HUES6 (cell line): ENCODE data around the gene UVRAG.

Source experiments
- H3K27ac ChIP-seq: 2 replicates; pipeline ENCODE4 v1.7.0; 2013; ENCODE audit warnings: low read depth, mild to moderate bottlenecking, low read length, inconsistent platforms
- H3K27me3 ChIP-seq: 2 replicates; pipeline ENCODE4 v1.6.1; 2013; ENCODE audit warnings: low read length; ENCODE audit not compliant: control insufficient read depth, insufficient read depth
- H3K36me3 ChIP-seq: 2 replicates; pipeline ENCODE4 v1.6.1; 2013; ENCODE audit warnings: low read length; ENCODE audit not compliant: control insufficient read depth, insufficient read depth
- H3K4me1 ChIP-seq: 2 replicates; pipeline ENCODE4 v1.6.1; 2013; ENCODE audit warnings: low read length; ENCODE audit not compliant: control insufficient read depth, insufficient read depth
- H3K4me3 ChIP-seq: 2 replicates; pipeline ENCODE4 v1.5.1; 2013; ENCODE audit warnings: low read depth, low read length
- H3K9ac ChIP-seq: one replicate; pipeline ENCODE4 v1.6.1; 2013; ENCODE audit warnings: mild to moderate bottlenecking, low read length
- H3K9me3 ChIP-seq: 2 replicates; pipeline ENCODE4 v1.6.1; 2013; ENCODE audit warnings: low read depth, low read length; ENCODE audit not compliant: control insufficient read depth, insufficient read depth

UVRAG gene

GRCh38 chr11:76114238-76114637 lies 299.2 kb downstream of the UVRAG start:
- H3K9ac ChIP-seq: no peak overlapping the region
- H3K36me3 ChIP-seq: 0 out of 2 replicates have a peak, but pooled peaks cover 3% of the 10 kb centered on the region
- H3K4me3 ChIP-seq: no peak overlapping the region
- H3K27me3 ChIP-seq: no peaks in the 10 kb centered on the region
- no peaks in the 10 kb centered on the region for H3K9me3 ChIP-seq
- H3K4me1 ChIP-seq: no peaks in the 10 kb centered on the region
- H3K27ac ChIP-seq: no peak overlapping the region

GRCh38 chr11:76115555-76115954 lies 300.5 kb downstream of the UVRAG start:
- Histone ChIP-seq H3K4me1 (peaks cover 12% of the 10 kb centered on the region), H3K9me3 (no peaks in the 10 kb centered on the region), H3K27me3 (no peaks in the 10 kb centered on the region), H3K36me3 (0 out of 2 replicates have a peak, but pooled peaks cover 3% of the 10 kb centered on the region), H3K4me3 (no peak overlapping the region), H3K27ac (no peak overlapping the region), H3K9ac (no peak overlapping the region)

- Histone ChIP-seq H3K4me1 (peaks cover 37% of the 10 kb centered on the region), H3K9me3 (no peaks in the 10 kb centered on the region), H3K36me3 (0 out of 2 replicates have a peak, but pooled peaks cover 3% of the 10 kb centered on the region), H3K4me3 (no peak overlapping the region), H3K27ac (no peak overlapping the region), H3K9ac (no peak overlapping the region), H3K27me3 (no peaks in the 10 kb centered on the region)
These were observed 304.0 kb downstream of the UVRAG start for GRCh38 chr11:76119032-76119431.

GRCh38 chr11:76119779-76120178 lies 304.8 kb downstream of the UVRAG start:
- H3K36me3 ChIP-seq: 0 out of 2 replicates have a peak, but pooled peaks cover 3% of the 10 kb centered on the region
- H3K4me3 ChIP-seq: no peak overlapping the region
- no peak overlapping the region for H3K9ac ChIP-seq
- H3K27ac ChIP-seq: no peak overlapping the region
- no peaks in the 10 kb centered on the region for H3K27me3 ChIP-seq
- peaks cover 37% of the 10 kb centered on the region for H3K4me1 ChIP-seq
- H3K9me3 ChIP-seq: no peaks in the 10 kb centered on the region

GRCh38 chr11:76120513-76121101 lies 305.6 kb downstream of the UVRAG start:
- Histone ChIP-seq H3K4me3 (no peak overlapping the region), H3K27ac (no peak overlapping the region), H3K9ac (no peak overlapping the region), H3K36me3 (0 out of 2 replicates have a peak, but pooled peaks cover 3% of the 10 kb centered on the region), H3K27me3 (no peaks in the 10 kb centered on the region), H3K9me3 (no peaks in the 10 kb centered on the region), H3K4me1 (peaks cover 37% of the 10 kb centered on the region)

- no peak overlapping the region for H3K27ac ChIP-seq
- H3K9ac ChIP-seq: no peak overlapping the region
- H3K27me3 ChIP-seq: no peaks in the 10 kb centered on the region
- no peaks in the 10 kb centered on the region for H3K9me3 ChIP-seq
- H3K4me1 ChIP-seq: peaks cover 37% of the 10 kb centered on the region
- no peaks in the 10 kb centered on the region for H3K36me3 ChIP-seq
- H3K4me3 ChIP-seq: no peak overlapping the region
These were observed 308.2 kb downstream of the UVRAG start for GRCh38 chr11:76123248-76123647.

- no peak overlapping the region for H3K27ac ChIP-seq
- H3K27me3 ChIP-seq: no peaks in the 10 kb centered on the region
- no peak overlapping the region for H3K4me3 ChIP-seq
- H3K9ac ChIP-seq: no peak overlapping the region
- H3K9me3 ChIP-seq: no peaks in the 10 kb centered on the region
- no peaks in the 10 kb centered on the region for H3K36me3 ChIP-seq
- peaks cover 29% of the 10 kb centered on the region for H3K4me1 ChIP-seq
These were observed 310.1 kb downstream of the UVRAG start for GRCh38 chr11:76124905-76125770.

- Histone ChIP-seq H3K36me3 (peaks cover 4% of the 10 kb centered on the region; the same call in 1 of the 2 replicates), H3K27ac (no peak overlapping the region), H3K4me3 (no peak overlapping the region), H3K4me1 (no peaks in the 10 kb centered on the region; the same call in 1 of the 2 replicates), H3K27me3 (no peaks in the 10 kb centered on the region), H3K9me3 (no peaks in the 10 kb centered on the region), H3K9ac (no peak overlapping the region)
These were observed 314.7 kb downstream of the UVRAG start for GRCh38 chr11:76129729-76130128.

- H3K27me3 ChIP-seq: no peaks in the 10 kb centered on the region
- H3K9me3 ChIP-seq: no peaks in the 10 kb centered on the region
- H3K4me1 ChIP-seq: no peaks in the 10 kb centered on the region; the same call in 1 of the 2 replicates
- no peak overlapping the region for H3K27ac ChIP-seq
- no peak overlapping the region for H3K9ac ChIP-seq
- peaks cover 7% of the 10 kb centered on the region; the same call in 1 of the 2 replicates for H3K36me3 ChIP-seq
- H3K4me3 ChIP-seq: no peak overlapping the region
These were observed 316.1 kb downstream of the UVRAG start for GRCh38 chr11:76131142-76131541.

- peaks cover 8% of the 10 kb centered on the region; the same call in 1 of the 2 replicates for H3K36me3 ChIP-seq
These were observed 316.9 kb downstream of the UVRAG start for GRCh38 chr11:76131671-76132631.

More at GRCh38 chr11:76131671-76132631, 316.9 kb downstream of the UVRAG start:
- Histone ChIP-seq H3K27ac (no peak overlapping the region), H3K9me3 (no peaks in the 10 kb centered on the region), H3K4me1 (no peaks in the 10 kb centered on the region; the same call in 1 of the 2 replicates), H3K9ac (no peak overlapping the region), H3K27me3 (no peaks in the 10 kb centered on the region), H3K4me3 (no peak overlapping the region)
